DMS53 treated with DMSO at 0.1 percent for 48 hours (cell line): Measurements from ENCODE around the gene STRA6.

Experiments used
- DNase-seq: peaks from one replicate; lab custom pipeline; 2025; ENCODE audit not compliant: unreplicated experiment; lab: John Stamatoyannopoulos, UW

STRA6 gene

DNA sequence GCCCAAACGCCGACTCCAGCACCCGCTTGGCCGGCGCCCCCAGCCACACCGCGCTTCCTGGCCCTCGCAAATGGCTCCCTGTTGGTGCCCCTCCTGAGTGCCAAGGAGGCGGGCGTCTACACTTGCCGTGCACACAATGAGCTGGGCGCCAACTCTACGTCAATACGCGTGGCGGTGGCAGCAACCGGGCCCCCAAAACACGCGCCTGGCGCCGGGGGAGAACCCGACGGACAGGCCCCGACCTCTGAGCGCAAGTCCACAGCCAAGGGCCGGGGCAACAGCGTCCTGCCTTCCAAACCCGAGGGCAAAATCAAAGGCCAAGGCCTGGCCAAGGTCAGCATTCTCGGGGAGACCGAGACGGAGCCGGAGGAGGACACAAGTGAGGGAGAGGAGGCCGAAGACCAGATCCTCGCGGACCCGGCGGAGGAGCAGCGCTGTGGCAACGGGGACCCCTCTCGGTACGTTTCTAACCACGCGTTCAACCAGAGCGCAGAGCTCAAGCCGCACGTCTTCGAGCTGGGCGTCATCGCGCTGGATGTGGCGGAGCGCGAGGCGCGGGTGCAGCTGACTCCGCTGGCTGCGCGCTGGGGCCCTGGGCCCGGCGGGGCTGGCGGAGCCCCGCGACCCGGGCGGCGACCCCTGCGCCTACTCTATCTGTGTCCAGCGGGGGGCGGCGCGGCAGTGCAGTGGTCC lies 68.7 kb downstream of the STRA6 start:
- no peak for DNase-seq

DNA sequence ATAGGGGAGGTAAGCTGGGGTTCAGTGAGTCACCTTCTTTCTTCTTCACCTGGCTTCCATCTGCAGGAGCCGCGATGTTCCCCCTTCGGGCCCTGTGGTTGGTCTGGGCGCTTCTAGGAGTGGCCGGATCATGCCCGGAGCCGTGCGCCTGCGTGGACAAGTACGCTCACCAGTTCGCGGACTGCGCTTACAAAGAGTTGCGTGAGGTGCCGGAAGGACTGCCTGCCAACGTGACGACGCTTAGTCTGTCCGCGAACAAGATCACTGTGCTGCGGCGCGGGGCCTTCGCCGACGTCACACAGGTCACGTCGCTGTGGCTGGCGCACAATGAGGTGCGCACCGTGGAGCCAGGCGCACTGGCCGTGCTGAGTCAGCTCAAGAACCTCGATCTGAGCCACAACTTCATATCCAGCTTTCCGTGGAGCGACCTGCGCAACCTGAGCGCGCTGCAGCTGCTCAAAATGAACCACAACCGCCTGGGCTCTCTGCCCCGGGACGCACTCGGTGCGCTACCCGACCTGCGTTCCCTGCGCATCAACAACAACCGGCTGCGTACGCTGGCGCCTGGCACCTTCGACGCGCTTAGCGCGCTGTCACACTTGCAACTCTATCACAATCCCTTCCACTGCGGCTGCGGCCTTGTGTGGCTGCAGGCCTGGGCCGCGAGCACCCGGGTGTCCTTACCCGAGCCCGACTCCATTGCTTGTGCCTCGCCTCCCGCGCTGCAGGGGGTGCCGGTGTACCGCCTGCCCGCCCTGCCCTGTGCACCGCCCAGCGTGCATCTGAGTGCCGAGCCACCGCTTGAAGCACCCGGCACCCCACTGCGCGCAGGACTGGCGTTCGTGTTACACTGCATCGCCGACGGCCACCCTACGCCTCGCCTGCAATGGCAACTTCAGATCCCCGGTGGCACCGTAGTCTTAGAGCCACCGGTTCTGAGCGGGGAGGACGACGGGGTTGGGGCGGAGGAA lies 69.6 kb downstream of the STRA6 start:
- DNase-seq, result no peak

GRCh38 chr15:74131628-74132413 lies 70.8 kb downstream of the STRA6 start:
- no peak for DNase-seq

DNA sequence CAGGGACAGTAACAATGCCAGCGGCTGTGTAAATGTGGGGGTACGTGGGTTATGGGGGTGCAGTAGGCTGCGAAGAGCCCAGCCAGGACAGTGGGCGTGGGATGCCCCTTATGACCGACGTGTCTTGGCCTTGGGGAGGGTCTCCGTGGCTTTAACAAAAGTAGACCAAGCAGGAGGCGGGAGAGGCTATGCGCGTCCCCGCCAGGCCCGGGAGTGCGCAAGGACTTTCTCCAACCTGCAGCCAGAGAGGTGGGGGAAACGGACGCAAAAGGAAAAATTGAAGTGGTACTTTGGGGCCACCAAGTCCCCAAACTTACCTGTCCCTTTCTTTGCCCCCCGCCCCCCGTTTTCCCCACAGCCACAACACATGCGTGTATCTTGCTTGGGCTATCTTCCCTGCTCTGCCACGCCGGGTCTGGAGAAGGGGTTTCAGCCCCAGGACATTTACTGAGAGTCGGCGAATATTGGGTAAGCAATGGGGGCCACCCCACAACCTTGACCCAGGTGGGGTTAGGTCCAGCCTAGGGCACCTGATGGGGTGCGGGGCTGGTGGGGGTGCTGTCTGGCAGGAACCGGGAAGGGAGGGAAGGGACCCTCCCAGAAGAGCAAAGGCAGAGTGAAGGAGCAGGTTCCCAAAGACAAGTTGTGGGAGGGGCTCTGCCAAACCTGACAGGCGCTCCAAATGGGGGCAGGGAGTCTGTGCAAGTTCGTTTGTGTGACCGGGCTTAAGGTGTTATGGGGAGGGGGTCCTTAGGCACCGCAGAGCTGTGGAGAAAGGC lies 71.5 kb downstream of the STRA6 start:
- no peak for DNase-seq

- no peak for DNase-seq
Measured at GRCh38 chr15:74130155-74130848, 72.3 kb downstream of the STRA6 start, which contains the start of gene ISLR2. ISLR2 (plus strand) TSS chr15:74130586; CDS start chr15:74132755, 2,169 bp downstream.

GRCh38 chr15:74129586-74130154 lies 72.9 kb downstream of the STRA6 start:
- peak; percentile 6 for DNase-seq
